Neural progenitor cell (in vitro differentiated cells): Measurements from ENCODE around the gene MED9.

Experiments
- CTCF ChIP-seq: fragments of 200-600 bp; sonication (generic); IDR thresholded peaks from 2 replicates; pipeline ENCODE4 v1.5.1; 2017; ENCODE audit warnings: antibody characterized with exemption, mild to moderate bottlenecking
- EZH2 ChIP-seq: fragments of 200-600 bp; sonication (generic); IDR thresholded peaks from 2 replicates; pipeline ENCODE4 v1.6.1; 2017; ENCODE audit warnings: antibody characterized with exemption, mild to moderate bottlenecking, moderate library complexity

GRCh38 chr17:17523731-17524490 is 47.1 kb downstream of the MED9 start:
- TF ChIP-seq CTCF (no peak), EZH2 (no peak)
